ENCODE measurements around the gene ANKRD40.

ANKRD40 gene

DNA sequence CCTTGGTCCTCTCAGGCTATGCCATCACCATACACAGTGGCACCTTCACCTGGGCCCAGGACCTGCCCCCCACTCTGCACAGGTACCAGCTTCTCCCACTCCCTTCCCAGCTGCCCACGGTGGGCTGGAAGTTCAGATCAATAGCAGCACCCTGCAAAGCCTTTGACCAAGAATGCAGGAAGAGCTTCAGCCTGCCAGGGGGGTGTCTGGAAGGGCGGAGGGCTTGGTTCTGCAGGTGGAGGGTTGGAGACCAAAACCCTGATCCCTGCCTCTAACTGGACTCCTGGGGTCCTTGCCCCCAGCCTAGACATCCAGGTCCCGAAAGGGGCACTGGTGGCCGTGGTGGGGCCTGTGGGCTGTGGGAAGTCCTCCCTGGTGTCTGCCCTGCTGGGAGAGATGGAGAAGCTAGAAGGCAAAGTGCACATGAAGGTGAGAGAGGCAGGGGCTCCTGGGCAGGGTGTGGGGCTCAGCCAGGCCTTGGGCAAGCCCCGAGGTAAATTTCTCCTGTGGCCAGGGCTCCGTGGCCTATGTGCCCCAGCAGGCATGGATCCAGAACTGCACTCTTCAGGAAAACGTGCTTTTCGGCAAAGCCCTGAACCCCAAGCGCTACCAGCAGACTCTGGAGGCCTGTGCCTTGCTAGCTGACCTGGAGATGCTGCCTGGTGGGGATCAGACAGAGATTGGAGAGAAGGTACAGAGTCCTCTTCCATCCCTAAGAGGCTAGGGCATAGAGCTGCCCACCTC is 38.7 kb downstream of the ANKRD40 start:
- H3K27ac ChIP-seq, result no peak overlapping the region
- TF ChIP-seq, protein P1, sequence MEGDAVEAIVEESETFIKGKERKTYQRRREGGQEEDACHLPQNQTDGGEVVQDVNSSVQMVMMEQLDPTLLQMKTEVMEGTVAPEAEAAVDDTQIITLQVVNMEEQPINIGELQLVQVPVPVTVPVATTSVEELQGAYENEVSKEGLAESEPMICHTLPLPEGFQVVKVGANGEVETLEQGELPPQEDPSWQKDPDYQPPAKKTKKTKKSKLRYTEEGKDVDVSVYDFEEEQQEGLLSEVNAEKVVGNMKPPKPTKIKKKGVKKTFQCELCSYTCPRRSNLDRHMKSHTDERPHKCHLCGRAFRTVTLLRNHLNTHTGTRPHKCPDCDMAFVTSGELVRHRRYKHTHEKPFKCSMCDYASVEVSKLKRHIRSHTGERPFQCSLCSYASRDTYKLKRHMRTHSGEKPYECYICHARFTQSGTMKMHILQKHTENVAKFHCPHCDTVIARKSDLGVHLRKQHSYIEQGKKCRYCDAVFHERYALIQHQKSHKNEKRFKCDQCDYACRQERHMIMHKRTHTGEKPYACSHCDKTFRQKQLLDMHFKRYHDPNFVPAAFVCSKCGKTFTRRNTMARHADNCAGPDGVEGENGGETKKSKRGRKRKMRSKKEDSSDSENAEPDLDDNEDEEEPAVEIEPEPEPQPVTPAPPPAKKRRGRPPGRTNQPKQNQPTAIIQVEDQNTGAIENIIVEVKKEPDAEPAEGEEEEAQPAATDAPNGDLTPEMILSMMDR (conservative IDR thresholded peaks at IDR 0.05), result no peak
- no peak for TF ChIP-seq ZFX (IDR thresholded peaks at IDR 0.05)

DNA sequence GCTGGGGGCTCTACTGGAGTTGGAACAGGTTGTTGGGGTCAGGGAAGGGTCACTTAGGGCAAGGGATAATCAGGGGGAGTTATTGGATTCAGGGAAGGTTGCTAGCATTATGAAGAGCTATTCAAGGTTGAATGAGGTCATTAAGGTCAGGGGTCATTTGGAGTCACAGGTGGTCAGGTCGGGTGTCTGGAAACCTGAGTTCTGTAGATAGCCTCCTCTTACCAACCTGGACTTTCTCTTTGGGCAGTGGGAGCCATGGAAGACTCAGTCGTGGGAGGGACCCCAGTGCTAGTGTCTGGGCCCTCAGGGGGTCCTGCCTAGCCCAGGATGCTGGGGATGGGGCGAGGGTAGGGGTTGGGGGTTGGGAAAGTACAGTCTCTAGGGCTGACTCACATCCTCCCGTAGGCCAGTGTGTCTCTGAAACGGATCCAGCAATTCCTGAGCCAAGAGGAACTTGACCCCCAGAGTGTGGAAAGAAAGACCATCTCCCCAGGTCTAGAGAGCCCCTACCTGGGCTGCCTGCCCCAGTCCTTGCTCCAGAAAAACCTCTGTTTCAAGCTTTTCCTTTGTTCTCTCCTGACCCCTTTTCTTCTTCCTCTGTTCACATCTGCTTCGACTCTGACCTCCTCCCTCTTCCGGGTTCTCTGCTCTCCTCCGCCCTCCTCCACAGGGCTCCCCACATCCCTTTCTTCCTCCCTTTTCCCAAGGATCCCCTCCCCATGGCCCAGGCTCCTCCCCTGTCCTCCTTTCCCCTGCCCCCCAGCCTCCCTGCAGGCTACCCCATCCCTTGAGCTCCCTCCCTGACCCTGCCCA is 39.5 kb downstream of the ANKRD40 start:
- TF ChIP-seq, protein P1 (conservative IDR thresholded peaks at IDR 0.05), result no peak
- TF ChIP-seq ZFX (IDR thresholded peaks at IDR 0.05), result no peak
- H3K27ac ChIP-seq, result no peak overlapping the region

GRCh38 chr17:50667259-50668024 is 40.3 kb downstream of the ANKRD40 start:
- no peak overlapping the region for H3K27ac ChIP-seq
- no peak for TF ChIP-seq ZFX (IDR thresholded peaks at IDR 0.05)
- TF ChIP-seq, protein P1 (conservative IDR thresholded peaks at IDR 0.05), result no peak

GRCh38 chr17:50666316-50666715 is 41.4 kb downstream of the ANKRD40 start:
- TF ChIP-seq, protein P1 (conservative IDR thresholded peaks at IDR 0.05), result no peak
- no peak for TF ChIP-seq ZFX (IDR thresholded peaks at IDR 0.05)
- H3K27ac ChIP-seq, result no peak overlapping the region

GRCh38 chr17:50665838-50666237 is 41.9 kb downstream of the ANKRD40 start:
- no peak for TF ChIP-seq ZFX (IDR thresholded peaks at IDR 0.05)
- TF ChIP-seq, protein P1 (conservative IDR thresholded peaks at IDR 0.05), result no peak
- H3K27ac ChIP-seq, result no peak overlapping the region

DNA sequence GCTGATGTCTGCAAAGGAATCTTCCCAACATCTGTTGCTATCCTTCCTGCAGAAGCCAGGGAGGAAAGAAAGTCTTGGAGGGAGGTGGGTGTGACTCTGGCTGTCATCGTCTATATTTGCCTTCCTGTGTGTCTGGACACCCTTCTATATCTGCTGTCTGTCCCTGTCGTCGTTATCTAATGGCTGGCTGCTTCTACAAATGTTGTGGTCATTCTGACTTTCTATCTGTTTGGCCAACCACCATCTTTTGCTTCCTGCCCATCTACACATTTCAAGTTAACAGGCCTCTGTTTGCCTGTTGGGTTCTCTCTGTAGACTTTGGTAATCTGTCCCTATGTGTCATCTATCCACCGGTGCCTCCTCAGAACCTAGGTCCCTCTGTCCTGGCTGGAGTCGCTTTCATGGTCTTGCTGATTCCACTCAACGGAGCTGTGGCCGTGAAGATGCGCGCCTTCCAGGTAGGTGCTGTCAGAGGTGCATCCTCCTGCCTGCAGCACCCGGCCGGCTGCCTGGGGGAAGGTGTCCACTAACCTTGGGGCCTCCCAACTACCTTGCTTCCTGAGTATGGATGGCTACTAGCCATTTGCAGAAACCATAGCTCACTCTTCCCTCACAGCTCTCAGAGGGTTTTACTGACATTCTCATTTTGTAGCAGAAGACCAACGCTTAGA is 42.8 kb downstream of the ANKRD40 start:
- H3K27ac ChIP-seq, result no peak overlapping the region
- TF ChIP-seq, protein P1 (conservative IDR thresholded peaks at IDR 0.05), result no peak
- no peak for TF ChIP-seq ZFX (IDR thresholded peaks at IDR 0.05)
